ENCODE results near the gene MYH10.

Gene MYH10

DNA sequence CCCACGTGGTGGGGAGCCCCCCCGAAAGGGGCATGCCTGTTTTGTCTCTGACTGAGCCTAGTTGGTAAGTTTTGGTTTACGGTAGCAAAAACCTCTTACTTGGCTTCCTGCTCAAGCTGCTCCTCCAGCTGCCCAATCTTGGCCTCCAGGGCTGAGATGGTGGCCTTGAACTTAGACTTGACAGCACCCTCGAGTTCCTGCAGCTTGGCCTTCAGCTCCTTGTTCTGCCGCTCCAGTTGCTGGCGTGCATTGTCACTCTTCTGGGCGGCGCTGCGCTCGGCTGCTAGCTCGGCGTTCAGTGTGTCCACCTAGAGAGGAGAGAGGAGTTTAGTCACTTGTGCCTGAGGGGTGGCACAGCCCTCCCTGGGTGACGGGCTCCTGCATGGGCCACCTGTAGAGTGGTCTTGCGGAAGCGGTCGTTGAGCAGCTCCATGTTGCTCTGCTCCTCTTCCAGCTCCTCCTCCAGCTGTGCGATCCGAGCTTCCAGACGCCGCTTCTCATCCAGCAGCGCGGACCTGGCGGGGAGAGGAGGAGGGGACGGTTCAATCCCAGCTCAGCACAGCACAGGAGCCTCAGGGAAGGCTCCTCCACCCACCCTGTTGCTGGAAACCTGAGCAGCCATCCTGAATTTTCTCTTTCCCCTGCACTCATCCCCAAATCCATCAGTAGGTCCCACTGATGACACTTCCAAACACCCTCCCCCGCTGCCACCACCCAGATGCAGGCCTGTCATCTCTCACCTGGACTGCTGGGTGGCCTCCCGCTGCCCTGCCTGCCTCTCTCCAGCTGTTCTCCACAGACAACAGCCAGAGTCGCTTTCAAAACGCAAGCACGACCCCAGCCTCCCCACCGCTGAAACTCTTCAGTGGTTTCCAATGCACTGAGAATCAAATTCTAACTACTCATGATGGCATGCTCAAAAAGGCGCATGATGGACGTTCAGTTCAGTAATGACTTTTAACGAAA, 150.2 kb downstream of the MYH10 start:
- DNase-seq: no peak
- peaks cover 52% of the 10 kb centered on the region for H3K36me3 Mint-ChIP-seq (ENCODE audit: low read depth)
- H3K27me3 Mint-ChIP-seq: no peaks in the 10 kb centered on the region
- ATAC-seq: no peak
- no peak overlapping the region for H3K4me3 Mint-ChIP-seq
- H3K4me1 Mint-ChIP-seq: no peaks in the 10 kb centered on the region
- peaks cover 18% of the 10 kb centered on the region for H3K9me3 Mint-ChIP-seq
- no peak overlapping the region for H3K27ac Mint-ChIP-seq

DNA sequence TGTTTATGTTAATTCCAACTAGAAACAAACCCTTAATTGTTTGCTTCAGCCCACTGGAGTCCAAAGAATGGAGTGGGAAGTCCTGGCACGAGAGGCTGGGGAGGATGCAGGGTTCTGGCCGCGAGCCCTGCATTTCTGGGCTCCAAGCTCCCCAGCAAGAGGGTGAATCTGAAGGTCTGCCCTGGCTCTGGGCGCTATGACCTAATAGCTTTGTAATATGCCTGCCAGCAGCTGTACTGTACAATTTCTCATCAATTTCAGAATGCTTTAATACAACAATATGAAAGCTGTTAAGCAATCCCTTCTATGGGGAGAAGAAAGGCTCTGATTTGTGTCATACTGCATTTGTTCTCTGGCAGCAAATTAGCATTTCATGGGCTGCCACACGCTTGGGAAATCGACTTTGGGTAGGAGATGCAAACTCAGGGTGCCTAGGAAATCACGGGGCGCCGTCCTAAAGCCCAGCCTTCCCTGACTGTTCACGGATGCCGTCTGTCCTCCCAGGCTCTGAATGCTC, 151.0 kb downstream of the MYH10 start:
- ATAC-seq (no peak), DNase-seq (no peak)
- H3K27me3 Mint-ChIP-seq: no peaks in the 10 kb centered on the region
- H3K4me1 Mint-ChIP-seq: no peaks in the 10 kb centered on the region
- H3K9me3 Mint-ChIP-seq: peaks cover 13% of the 10 kb centered on the region
- no peak overlapping the region for H3K4me3 Mint-ChIP-seq
- H3K27ac Mint-ChIP-seq: no peak overlapping the region
- H3K36me3 Mint-ChIP-seq (ENCODE audit: low read depth): peaks cover 50% of the 10 kb centered on the region

DNA sequence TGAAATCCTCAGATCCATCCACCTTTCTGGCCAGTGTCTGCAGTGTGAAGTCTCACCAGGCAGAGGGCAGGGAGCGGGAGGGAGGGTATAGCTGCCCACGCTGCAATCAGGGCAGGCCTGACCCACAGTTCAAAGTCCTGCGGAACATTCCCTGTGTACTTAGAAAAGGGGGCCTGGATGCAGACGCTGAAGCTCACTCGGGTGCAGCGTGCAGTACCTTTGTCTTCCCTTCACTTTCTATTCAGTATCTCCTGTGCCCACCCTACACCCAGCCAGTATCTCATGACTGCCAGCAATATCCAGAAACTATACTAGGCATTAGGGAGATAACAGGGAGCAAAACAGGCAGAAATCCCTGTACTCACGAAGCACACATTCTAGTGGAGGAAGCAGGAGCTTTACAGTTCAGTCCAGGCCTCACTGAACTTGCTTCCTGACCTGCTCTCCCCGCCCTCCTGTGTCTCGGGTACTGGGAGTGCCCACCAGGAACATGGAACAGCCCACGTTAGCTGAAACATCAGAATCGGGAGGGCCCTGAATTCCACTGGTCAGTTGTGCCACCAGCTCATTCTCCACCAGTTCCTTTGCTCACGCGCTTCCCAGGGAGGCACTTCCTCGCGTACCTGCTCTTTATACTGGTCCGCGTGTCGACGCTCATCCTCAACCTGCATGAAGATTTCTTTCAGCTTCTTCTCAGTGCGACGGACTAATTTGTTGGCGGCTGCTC, 152.6 kb downstream of the MYH10 start:
- no peak for ATAC-seq
- Mint-ChIP-seq H3K4me1 (no peaks in the 10 kb centered on the region), H3K27me3 (no peaks in the 10 kb centered on the region), H3K4me3 (no peak overlapping the region), H3K9me3 (peaks cover 2% of the 10 kb centered on the region), H3K27ac (peak overlapping the region; percentile 59), H3K36me3 (ENCODE audit: low read depth) (peaks cover 45% of the 10 kb centered on the region)
- no peak for DNase-seq

DNA sequence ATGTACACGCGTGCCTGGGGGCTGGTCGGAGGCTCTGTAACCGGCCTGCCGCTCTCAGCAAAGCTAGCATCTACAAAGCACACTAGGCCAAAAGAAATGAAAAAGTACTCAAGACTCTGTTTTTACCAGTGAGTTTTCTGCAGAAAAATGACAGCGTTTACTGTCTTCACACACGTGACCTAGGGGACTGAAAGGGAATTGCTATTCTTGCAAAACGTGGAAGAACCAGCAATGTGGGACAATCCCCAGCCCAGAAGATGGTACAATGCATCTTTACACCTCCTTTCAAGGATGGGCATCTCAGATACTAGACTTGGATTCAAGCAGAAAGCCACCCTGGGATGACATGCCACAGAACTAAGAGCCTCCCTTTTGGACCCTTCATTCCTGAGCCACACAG, 153.4 kb downstream of the MYH10 start:
- Mint-ChIP-seq H3K4me1 (no peaks in the 10 kb centered on the region), H3K4me3 (no peak overlapping the region), H3K27me3 (no peaks in the 10 kb centered on the region), H3K36me3 (ENCODE audit: low read depth) (peaks cover 38% of the 10 kb centered on the region), H3K9me3 (no peaks in the 10 kb centered on the region), H3K27ac (no peak overlapping the region)
- DNase-seq (no peak), ATAC-seq (no peak)

DNA sequence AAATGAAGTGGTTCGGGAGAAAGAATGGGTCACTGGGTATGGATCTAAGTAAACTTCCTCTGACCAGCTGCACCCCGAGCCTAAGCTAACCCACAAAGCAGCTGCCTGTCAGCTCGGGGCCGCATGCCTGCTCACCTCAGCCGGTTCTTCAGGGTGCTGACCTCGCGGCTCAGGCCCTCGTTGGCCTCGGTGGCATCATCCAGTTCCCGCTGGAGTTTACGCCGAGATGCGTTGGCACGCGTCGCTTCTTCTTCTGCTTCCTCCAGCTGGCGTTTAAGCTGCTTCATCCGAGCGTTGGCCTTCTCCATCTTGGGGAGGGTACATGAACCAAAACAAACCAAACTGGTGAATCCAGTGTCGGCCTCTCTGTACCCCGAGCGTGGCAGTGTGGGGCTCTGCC, 153.8 kb downstream of the MYH10 start:
- Mint-ChIP-seq H3K4me1 (no peaks in the 10 kb centered on the region), H3K4me3 (no peak overlapping the region), H3K36me3 (ENCODE audit: low read depth) (peaks cover 33% of the 10 kb centered on the region), H3K27me3 (no peaks in the 10 kb centered on the region), H3K9me3 (no peaks in the 10 kb centered on the region), H3K27ac (no peak overlapping the region)
- DNase-seq (no peak), ATAC-seq (no peak)

DNA sequence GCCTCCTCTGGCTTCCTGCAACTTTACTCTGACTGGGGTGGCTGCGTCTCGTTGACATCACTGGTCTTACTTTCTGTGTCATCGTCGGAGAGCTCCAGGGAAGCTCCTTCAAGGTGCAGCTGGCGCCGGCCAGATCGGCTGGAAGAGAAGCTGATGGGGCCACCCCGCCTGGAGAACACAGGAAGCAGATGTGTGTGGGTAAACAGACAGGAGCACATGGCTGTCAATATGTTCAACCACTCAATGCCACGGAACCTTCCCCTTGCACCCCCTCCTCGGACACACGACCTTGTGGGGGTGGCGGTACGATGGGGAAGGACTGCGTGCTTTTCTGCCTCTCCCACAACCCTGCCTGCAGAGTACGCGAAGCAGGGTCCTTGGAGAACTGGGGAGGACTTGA, 154.7 kb downstream of the MYH10 start:
- Mint-ChIP-seq H3K9me3 (no peaks in the 10 kb centered on the region), H3K4me3 (no peak overlapping the region), H3K27me3 (no peaks in the 10 kb centered on the region), H3K36me3 (ENCODE audit: low read depth) (peaks cover 27% of the 10 kb centered on the region), H3K4me1 (no peaks in the 10 kb centered on the region), H3K27ac (no peak overlapping the region)
- no peak for ATAC-seq
- no peak for DNase-seq

DNA sequence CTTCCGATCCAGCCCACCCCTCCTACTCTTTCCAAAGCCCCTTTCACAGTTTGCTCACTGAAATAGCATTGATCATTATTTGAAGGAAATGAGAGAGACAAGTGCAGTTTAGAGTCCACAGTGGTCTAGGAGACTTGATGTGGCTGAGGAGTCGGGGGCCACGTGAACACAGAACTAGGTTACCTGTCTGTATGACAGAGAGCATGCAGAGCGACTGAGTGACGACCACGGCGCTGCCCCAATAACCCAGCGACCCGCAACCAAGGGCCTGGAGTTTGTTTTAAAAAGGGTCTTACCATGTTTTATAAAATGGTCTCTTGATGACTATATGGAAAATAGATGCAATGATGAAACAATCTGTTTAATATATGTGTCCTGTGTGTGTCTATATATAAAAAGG, 155.3 kb downstream of the MYH10 start:
- Mint-ChIP-seq H3K27me3 (no peaks in the 10 kb centered on the region), H3K27ac (no peak overlapping the region), H3K4me1 (no peaks in the 10 kb centered on the region), H3K4me3 (no peak overlapping the region), H3K36me3 (ENCODE audit: low read depth) (peaks cover 23% of the 10 kb centered on the region), H3K9me3 (no peaks in the 10 kb centered on the region)
- DNase-seq (no peak), ATAC-seq (no peak)

DNA sequence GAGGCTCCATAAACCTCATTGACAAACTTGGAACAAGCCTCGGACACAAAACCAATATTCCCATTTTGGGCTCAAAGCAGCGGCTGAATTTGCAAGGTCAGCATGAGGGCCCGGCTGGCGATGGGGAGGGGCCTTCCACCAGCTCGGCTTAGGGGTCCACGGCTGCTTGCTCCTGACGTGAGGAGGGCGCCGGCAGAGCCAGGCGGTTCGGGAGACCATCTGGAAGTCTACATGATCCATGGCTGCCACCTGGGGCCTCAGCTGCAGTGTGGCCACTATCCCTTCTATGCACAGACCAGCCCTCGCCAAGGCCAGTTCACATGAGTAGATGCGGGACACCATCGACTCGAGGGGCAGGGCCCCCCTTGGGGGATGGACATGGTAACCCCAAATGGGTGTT, 155.7 kb downstream of the MYH10 start:
- Mint-ChIP-seq H3K36me3 (ENCODE audit: low read depth) (peaks cover 23% of the 10 kb centered on the region), H3K4me3 (no peak overlapping the region), H3K27ac (no peak overlapping the region), H3K27me3 (no peaks in the 10 kb centered on the region), H3K4me1 (no peaks in the 10 kb centered on the region), H3K9me3 (no peaks in the 10 kb centered on the region)
- ATAC-seq: no peak
- no peak for DNase-seq

DNA sequence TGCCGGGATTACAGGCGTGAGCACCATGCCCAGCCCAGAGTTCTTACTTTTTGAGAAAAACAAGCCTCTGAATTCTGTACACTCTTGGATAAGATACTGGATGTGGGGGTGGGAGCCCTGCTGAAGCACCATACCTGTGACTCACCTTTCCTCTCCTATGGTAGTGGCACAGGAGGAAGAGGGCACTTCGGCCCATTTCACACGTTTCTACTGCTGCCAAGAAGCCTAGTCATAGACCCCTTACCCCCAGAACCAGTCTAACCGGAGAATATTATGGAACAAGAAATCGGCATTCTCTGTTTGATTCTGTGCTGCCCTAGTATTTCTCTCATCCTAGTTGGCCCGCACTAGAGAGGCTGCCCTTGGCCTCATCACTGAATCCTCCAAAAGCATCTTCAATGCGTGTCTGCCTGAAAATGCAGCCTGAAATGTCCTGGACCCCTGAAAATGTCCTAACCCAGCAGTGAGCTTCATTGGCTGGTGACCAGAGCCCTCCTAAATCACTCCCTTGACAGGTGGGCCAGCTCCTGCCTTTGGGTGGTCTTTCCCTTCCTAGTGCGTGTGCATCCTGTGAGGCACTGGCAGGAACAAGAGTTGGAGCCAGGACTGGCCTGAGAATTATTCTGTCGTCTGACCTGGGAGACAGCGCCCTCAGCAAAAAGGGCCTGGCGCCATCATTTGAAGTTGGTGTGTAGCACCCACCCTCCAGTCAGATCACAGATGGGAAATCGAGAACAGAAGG, 156.9 kb downstream of the MYH10 start:
- Mint-ChIP-seq H3K27me3 (no peaks in the 10 kb centered on the region), H3K27ac (no peak overlapping the region), H3K4me1 (no peaks in the 10 kb centered on the region), H3K4me3 (no peak overlapping the region), H3K36me3 (ENCODE audit: low read depth) (peaks cover 20% of the 10 kb centered on the region), H3K9me3 (no peaks in the 10 kb centered on the region)
- no peak for DNase-seq
- ATAC-seq: no peak

DNA sequence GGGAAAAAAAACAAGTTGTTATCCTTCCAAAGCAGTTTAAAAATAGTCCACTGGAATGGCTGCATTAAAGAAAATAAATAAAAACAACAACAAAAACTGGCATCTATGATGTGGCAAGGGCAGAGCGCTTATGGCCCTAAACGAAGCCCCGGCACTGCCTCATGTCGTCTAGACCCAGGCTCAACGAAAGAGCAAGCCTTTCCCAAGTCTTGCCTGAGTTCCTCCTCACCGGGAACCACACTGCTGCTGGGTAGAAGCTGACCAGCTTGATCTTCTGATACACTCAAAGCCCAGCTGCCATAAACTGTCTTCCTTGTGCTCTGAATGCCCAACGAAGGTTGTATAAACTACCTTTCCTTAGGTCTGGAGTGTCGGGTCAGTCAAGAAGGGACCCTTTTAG, 157.9 kb downstream of the MYH10 start:
- Mint-ChIP-seq H3K27ac (no peak overlapping the region), H3K4me1 (no peaks in the 10 kb centered on the region), H3K27me3 (no peaks in the 10 kb centered on the region), H3K4me3 (no peak overlapping the region), H3K36me3 (ENCODE audit: low read depth) (peaks cover 27% of the 10 kb centered on the region), H3K9me3 (no peaks in the 10 kb centered on the region)
- no peak for ATAC-seq
- no peak for DNase-seq

DNA sequence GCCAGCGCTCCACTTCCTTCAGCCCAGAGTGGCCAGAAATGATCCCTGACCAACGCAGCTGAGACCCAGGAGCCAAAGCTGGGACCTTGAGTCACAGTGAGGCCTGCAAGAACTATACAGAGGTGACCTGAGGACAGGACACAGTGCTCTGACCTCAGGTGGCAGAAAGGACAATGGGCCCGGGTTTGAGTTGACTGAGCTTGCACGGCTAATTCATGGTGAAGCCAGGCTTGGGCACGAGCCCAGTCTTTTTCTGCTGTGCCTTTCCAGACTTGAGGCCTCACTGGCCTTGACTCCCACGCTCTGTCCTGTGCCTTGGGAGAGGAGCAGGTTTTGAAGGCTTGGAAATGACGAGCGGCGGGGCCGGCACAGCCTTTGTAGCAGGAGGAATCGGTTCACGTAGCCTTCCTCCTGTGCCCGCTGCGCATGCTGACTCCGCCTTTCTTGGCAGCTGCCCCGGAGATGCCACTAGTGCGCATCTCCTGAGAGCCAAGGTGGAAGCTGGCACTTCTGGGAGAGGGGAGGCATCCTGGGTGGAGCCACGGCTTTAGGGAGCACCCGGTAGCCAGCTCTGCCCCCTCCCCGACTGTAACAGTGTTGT, 160.0 kb downstream of the MYH10 start:
- no peaks in the 10 kb centered on the region for H3K4me1 Mint-ChIP-seq

DNA sequence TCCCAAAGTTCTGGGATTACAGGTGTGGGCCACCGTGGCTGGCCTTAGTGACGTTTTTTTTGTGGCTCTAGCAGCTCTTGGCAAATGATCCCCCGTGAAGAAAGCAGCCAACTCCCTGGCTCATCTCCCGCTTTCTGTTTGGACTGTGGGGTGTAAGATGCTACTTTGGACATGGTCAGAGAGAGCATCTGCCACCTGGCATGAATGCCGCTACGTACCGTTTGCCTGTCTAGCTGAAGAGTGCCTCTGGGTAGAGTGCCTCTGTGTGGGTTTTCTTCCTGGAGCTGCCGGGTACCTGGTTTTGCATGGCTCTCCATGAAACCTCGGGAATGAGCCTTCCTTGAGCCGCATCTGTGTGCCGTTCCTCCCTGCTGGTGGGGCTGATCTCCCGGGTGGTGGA, 160.6 kb downstream of the MYH10 start:
- H3K36me3 Mint-ChIP-seq (ENCODE audit: low read depth): peaks cover 21% of the 10 kb centered on the region
- H3K27me3 Mint-ChIP-seq: no peaks in the 10 kb centered on the region
- no peak overlapping the region for H3K4me3 Mint-ChIP-seq
- no peak overlapping the region for H3K27ac Mint-ChIP-seq
- H3K4me1 Mint-ChIP-seq: no peaks in the 10 kb centered on the region
- ATAC-seq (no peak), DNase-seq (no peak)
- no peaks in the 10 kb centered on the region for H3K9me3 Mint-ChIP-seq

More for the DNA sequence above, 160.0 kb downstream of the MYH10 start:
- Mint-ChIP-seq H3K27me3 (no peaks in the 10 kb centered on the region), H3K9me3 (no peaks in the 10 kb centered on the region), H3K27ac (no peak overlapping the region), H3K36me3 (ENCODE audit: low read depth) (peaks cover 26% of the 10 kb centered on the region), H3K4me3 (no peak overlapping the region)
- no peak for DNase-seq
- no peak for ATAC-seq

DNA sequence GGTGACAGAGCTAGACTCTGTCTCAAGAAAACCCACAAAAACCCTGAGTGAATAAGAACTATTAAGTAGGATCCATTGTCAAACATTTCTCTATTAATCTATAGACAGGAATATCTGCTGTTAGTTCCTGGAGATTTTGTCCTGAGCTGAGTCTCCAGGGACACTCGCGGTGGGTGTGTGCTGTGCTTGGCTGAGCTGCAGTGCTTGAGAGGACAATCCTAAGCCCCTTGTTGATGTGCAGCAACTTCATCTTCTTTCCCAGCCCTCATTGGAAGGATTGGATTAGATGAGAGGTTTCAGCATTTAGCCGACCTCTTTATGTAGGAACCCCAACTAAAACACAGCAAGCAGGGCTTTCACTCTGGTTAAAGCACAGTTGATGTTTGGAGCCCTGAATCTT, 161.5 kb downstream of the MYH10 start:
- H3K36me3 Mint-ChIP-seq (ENCODE audit: low read depth): peaks cover 16% of the 10 kb centered on the region
- ATAC-seq (no peak), DNase-seq (no peak)
- no peak overlapping the region for H3K27ac Mint-ChIP-seq
- no peaks in the 10 kb centered on the region for H3K27me3 Mint-ChIP-seq
- H3K4me1 Mint-ChIP-seq: no peaks in the 10 kb centered on the region
- no peaks in the 10 kb centered on the region for H3K9me3 Mint-ChIP-seq
- no peak overlapping the region for H3K4me3 Mint-ChIP-seq

DNA sequence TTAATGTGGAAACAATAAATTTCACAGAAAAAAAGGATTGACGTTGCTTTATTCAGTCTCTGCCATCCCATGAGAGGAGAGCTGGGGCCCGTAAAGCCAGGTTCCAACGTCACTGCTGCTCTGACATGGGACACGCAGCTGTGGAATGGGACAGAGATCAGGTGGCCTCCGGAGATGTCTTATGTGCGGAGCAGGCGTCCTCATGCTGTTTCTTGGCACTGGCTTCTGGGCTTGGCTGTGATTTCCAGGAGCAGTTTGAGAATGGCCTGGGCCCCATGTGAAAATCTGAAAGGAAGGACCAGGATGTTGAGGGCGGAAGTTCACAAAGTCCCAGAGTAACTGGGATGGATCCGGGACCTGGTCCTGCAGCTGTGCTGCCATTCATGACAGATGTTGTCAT, 162.4 kb downstream of the MYH10 start:
- Mint-ChIP-seq H3K36me3 (ENCODE audit: low read depth) (peaks cover 15% of the 10 kb centered on the region), H3K4me3 (no peak overlapping the region), H3K27ac (no peak overlapping the region), H3K4me1 (no peaks in the 10 kb centered on the region), H3K27me3 (no peaks in the 10 kb centered on the region), H3K9me3 (no peaks in the 10 kb centered on the region)
- DNase-seq: no peak
- ATAC-seq: no peak
